Measurements from ENCODE around the gene PKN1. TPM values are rescaled to one million over a fixed set of nuclear protein-coding genes. Genes with fewer than 3 reads are reported as not detected.
A peak's percentile ranks its signal among the peaks of the same experiment; 100 is the strongest.

Gene PKN1
- total and polyA plus RNA-seq, 9 of the 15 experiments (the other 6 are each of a cell fraction or from before 2014, with no cell fraction given), result 0.30 to 228 (median 77.5) TPM

DNA sequence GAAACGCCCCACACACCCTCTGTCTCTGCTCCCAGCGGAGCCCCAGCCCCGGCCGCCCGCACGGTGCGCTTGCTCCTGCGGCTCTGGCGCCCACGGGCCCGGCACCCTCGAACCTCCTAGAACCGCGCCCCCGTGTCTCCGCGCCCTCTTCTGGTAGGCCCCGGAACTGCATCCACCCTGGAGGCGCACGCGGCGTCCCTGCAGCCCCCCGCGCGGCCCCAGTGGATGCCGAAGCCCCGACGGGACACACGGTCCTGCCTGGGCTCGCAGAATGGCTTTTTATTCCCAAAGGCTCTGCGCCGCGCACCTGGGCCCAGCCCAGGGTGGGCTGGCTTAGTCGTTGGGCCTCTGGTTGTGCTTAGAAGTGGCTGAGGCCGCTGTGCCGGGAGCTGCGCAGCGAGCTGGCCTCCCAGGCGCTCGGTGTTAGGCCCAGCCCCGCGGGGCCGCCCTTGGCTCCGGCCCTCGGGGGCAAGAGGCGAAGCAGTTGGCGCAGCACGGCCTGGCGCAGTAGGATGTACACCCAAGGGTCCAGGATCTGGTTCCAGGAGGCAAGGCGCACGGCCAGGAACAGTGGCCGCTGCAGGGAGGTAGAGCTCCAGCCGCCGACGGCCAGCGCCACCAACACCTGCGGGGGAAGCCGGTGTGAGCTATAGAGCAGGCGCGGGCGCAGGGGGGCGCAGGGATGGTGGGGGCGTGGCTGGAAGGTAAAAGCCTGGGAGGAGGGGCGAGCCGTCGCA lies 39.3 kb downstream of the PKN1 start (continued):
- peak; percentile 74 for TF ChIP-seq HMGN3 (IDR thresholded peaks at IDR 0.05; ENCODE audit: borderline replicate concordance, extremely low read depth, insufficient read length, low read depth, low read length)
- no peak for TF ChIP-seq GABPB2 (CRISPR knock-in tag; conservative IDR thresholded peaks at IDR 0.05)
- no peak for TF ChIP-seq LEF1 (IDR thresholded peaks at IDR 0.05)
- 0 out of 2 replicates have a peak, but pooled peaks have one; percentile 34 for TF ChIP-seq BHLHE40 (IDR thresholded peaks at IDR 0.05; ENCODE audit: low read length)
- peak; percentile 14 to 23; a peak in 1 of 4 replicates for TF ChIP-seq RCOR1 (IDR thresholded peaks at IDR 0.05; ENCODE audit: borderline replicate concordance in 1 of 2, low read depth in 2 of 2, low read length in 2 of 2)
- peak; percentile 70; the same call in 1 of the 2 replicates for TF ChIP-seq XRCC5 (IDR thresholded peaks at IDR 0.05; ENCODE audit: low read depth, low read length)
- TF ChIP-seq CBX1 (IDR thresholded peaks at IDR 0.05; ENCODE audit: low read depth), result peak; percentile 68
- TF ChIP-seq, protein P1, sequence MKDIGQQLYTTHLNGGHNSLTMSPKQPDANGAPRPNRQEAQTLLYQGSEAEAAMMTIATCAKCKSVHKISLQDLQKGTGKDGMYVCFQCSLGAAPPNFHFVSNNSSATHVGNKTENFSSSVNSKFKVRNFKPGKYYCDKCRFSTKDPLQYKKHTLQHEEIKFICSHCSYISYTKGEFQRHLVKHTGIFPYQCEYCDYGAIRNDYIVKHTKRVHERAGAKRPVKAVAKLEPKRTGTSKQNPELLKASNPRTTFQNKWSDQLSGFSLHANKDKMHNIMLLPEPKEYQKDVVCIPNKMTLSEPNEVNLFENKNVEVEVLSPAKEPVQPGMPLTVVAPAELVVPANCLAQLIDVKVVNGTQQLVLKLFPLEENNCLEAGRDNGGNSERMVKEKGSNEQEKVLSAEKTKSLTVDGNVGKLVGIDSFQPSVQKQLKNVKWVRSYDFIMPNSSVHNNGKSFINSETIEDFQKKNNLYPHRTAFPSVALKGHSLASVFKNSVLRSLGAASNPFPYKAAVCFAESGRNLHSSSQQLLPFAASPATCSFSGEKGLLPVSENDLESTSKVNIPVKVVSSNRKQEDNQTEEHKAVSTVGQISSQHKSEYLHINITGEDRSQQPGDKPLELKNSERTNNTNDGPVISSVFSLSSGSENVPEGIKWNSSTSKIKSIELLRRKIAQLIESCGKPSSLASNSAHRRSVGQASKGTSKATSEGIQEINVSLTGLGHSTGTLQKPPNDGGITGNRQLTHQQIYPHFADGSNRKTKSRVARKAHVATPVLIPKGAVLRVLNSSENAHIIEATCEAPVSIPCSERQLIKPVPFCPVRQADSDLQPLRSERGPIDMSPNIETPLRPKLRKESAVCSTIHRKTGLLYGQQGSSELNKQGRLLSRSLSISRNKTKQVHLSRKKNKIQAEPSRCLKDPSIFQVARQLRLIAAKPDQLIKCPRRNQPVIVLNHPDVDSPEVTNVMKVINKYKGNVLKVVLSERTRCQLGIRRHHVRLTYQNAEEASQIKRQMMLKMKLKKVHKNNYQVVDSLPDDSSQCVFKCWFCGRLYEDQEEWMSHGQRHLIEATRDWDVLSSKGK (CRISPR knock-in tag; IDR thresholded peaks at IDR 0.05), result no peak
- peak; percentile 47; the same call in 1 of the 2 replicates for TF ChIP-seq EP400 (IDR thresholded peaks at IDR 0.05)
- TF ChIP-seq, protein P2, sequence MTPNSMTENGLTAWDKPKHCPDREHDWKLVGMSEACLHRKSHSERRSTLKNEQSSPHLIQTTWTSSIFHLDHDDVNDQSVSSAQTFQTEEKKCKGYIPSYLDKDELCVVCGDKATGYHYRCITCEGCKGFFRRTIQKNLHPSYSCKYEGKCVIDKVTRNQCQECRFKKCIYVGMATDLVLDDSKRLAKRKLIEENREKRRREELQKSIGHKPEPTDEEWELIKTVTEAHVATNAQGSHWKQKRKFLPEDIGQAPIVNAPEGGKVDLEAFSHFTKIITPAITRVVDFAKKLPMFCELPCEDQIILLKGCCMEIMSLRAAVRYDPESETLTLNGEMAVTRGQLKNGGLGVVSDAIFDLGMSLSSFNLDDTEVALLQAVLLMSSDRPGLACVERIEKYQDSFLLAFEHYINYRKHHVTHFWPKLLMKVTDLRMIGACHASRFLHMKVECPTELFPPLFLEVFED (CRISPR knock-in tag; conservative IDR thresholded peaks at IDR 0.05), result no peak
- TF ChIP-seq, protein P3, sequence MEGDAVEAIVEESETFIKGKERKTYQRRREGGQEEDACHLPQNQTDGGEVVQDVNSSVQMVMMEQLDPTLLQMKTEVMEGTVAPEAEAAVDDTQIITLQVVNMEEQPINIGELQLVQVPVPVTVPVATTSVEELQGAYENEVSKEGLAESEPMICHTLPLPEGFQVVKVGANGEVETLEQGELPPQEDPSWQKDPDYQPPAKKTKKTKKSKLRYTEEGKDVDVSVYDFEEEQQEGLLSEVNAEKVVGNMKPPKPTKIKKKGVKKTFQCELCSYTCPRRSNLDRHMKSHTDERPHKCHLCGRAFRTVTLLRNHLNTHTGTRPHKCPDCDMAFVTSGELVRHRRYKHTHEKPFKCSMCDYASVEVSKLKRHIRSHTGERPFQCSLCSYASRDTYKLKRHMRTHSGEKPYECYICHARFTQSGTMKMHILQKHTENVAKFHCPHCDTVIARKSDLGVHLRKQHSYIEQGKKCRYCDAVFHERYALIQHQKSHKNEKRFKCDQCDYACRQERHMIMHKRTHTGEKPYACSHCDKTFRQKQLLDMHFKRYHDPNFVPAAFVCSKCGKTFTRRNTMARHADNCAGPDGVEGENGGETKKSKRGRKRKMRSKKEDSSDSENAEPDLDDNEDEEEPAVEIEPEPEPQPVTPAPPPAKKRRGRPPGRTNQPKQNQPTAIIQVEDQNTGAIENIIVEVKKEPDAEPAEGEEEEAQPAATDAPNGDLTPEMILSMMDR (IDR thresholded peaks at IDR 0.05 in 2 of 3, conservative IDR thresholded peaks at IDR 0.05 in 1 of 3; ENCODE audit: insufficient read depth in 2 of 3, low read depth in 1 of 3, low read length in 3 of 3), result peak; percentile 87 to 95 (median 91)
- TF ChIP-seq FOXJ3 (CRISPR knock-in tag; IDR thresholded peaks at IDR 0.05), result no peak
- TF ChIP-seq PTRF (tag; IDR thresholded peaks at IDR 0.05), result no peak
- no peak for TF ChIP-seq ZSCAN32 (CRISPR knock-in tag; IDR thresholded peaks at IDR 0.05)
- peak; percentile 78 for TF ChIP-seq SAFB (IDR thresholded peaks at IDR 0.05; ENCODE audit: borderline replicate concordance, low read depth, low read length)
- TF ChIP-seq NONO (IDR thresholded peaks at IDR 0.05; ENCODE audit: low read depth in 2 of 2, low read length in 1 of 2), result peak in 1 of 2 experiments; percentile 11; a peak in 1 of 4 replicates
- TF ChIP-seq JUND (IDR thresholded peaks at IDR 0.05; ENCODE audit: borderline replicate concordance, low read depth, low read length), result no peak
- TF ChIP-seq JUND (tag; IDR thresholded peaks at IDR 0.05; ENCODE audit: borderline replicate concordance, low read depth, low read length), result peak; percentile 15; the same call in 1 of the 3 replicates
- TF ChIP-seq ZNF232 (CRISPR knock-in tag; IDR thresholded peaks at IDR 0.05), result no peak
